Measurements from ENCODE around the gene SOX1. TPM values are rescaled to one million over a fixed set of nuclear protein-coding genes. Genes with fewer than 3 reads are reported as not detected.

The SOX1 gene
- polyA plus RNA-seq, 2 of the 4 experiments (the other 2 are of a cell fraction): not detected

GRCh38 chr13:112053167-112053743 is 13.7 kb upstream of the SOX1 start:
- 61% methylated on average over 22 of the region's 31 CpGs for WGBS (ENCODE audit: missing lambda C conversion rate)
- CTCF ChIA-PET: no interaction called here
- Histone ChIP-seq H3K4me2 (no peak overlapping the region), H3K4me1 (no peaks in the 10 kb centered on the region), H3K27ac (no peak overlapping the region), H3K4me3 (no peak overlapping the region), H3K9me3 (no peaks in the 10 kb centered on the region)
- FAIRE-seq (no peak), DNase-seq (ENCODE audit: low read depth in 1 of 2, low spot score in 1 of 2) (no peak), ATAC-seq (no peak)
- POLR2A ChIA-PET: no interaction called here
- TF ChIP-seq CBX8 (IDR thresholded peaks at IDR 0.05) (no peak), HOXB13 (CRISPR knock-in tag; IDR thresholded peaks at IDR 0.05; ENCODE audit: low read depth) (no peak), RCOR1 (IDR thresholded peaks at IDR 0.05; ENCODE audit: low read depth, low read length) (no peak), MAX (IDR thresholded peaks at IDR 0.05) (no peak), ATOH8 (CRISPR knock-in tag; IDR thresholded peaks at IDR 0.05; ENCODE audit: low read depth) (no peak), GATA3 (IDR thresholded peaks at IDR 0.05; ENCODE audit: borderline replicate concordance) (no peak), POLR2A (IDR thresholded peaks at IDR 0.05; ENCODE audit: low read length) (no peak), BHLHE40 (IDR thresholded peaks at IDR 0.05; ENCODE audit: low read depth, low read length) (no peak), NR3C1 (IDR thresholded peaks at IDR 0.05) (no peak)

GRCh38 chr13:112053744-112054615 is 13.0 kb upstream of the SOX1 start:
- DNase-seq (ENCODE audit: low read depth in 1 of 2, low spot score in 1 of 2) (no peak), ATAC-seq (no peak), FAIRE-seq (no peak)
- WGBS (ENCODE audit: missing lambda C conversion rate): 56% methylated on average over 34 of the region's 63 CpGs
- Histone ChIP-seq H3K27ac (no peak overlapping the region), H3K4me2 (no peak overlapping the region), H3K4me1 (no peaks in the 10 kb centered on the region), H3K9me3 (no peaks in the 10 kb centered on the region), H3K4me3 (no peak overlapping the region)
- POLR2A ChIA-PET: no interaction called here
- TF ChIP-seq RFX5 (IDR thresholded peaks at IDR 0.05) (no peak), ATOH8 (CRISPR knock-in tag; IDR thresholded peaks at IDR 0.05; ENCODE audit: low read depth) (no peak), RNF2 (IDR thresholded peaks at IDR 0.05; ENCODE audit: borderline replicate concordance, low read depth) (no peak), MYC (IDR thresholded peaks at IDR 0.05; ENCODE audit: borderline replicate concordance, low read length) (no peak), KDM1A (IDR thresholded peaks at IDR 0.05; ENCODE audit: low read depth) (no peak), CHD2 (IDR thresholded peaks at IDR 0.05; ENCODE audit: low read length, partially characterized antibody) (no peak)
- CTCF ChIA-PET: no interaction called here

GRCh38 chr13:112054616-112055015 is 12.3 kb upstream of the SOX1 start:
- H3K27ac ChIP-seq: no peak overlapping the region
- no peaks in the 10 kb centered on the region for H3K4me1 ChIP-seq
- TF ChIP-seq CHD2 (IDR thresholded peaks at IDR 0.05; ENCODE audit: low read length, partially characterized antibody) (no peak), CBX8 (IDR thresholded peaks at IDR 0.05) (no peak), RCOR1 (IDR thresholded peaks at IDR 0.05; ENCODE audit: low read depth, low read length) (no peak), TFCP2L1 (CRISPR knock-in tag; IDR thresholded peaks at IDR 0.05) (no peak), GATA3 (IDR thresholded peaks at IDR 0.05; ENCODE audit: borderline replicate concordance) (no peak), ZFP36 (IDR thresholded peaks at IDR 0.05; ENCODE audit: borderline replicate concordance, partially characterized antibody) (no peak), ZSCAN20 (CRISPR knock-in tag; IDR thresholded peaks at IDR 0.05) (no peak), JUN (IDR thresholded peaks at IDR 0.05) (no peak), EHF (CRISPR knock-in tag; IDR thresholded peaks at IDR 0.05) (no peak), USF2 (IDR thresholded peaks at IDR 0.05) (no peak)
- ATAC-seq: no peak
- ChIA-PET POLR2A (no interaction called here), CTCF (no interaction called here)
- DNase-seq (ENCODE audit: low read depth in 1 of 2, low spot score in 1 of 2): no peak
- FAIRE-seq: no peak
- H3K4me3 ChIP-seq: no peak overlapping the region
- H3K9me3 ChIP-seq: no peaks in the 10 kb centered on the region
- 22% methylated on average over 10 of the region's 10 CpGs for WGBS (ENCODE audit: missing lambda C conversion rate)
- H3K4me2 ChIP-seq: no peak overlapping the region
